Uterus (tissue), 2 donors: ENCODE results near the gene MARCKSL1.

Experiments used
- POLR2A ChIP-seq, 2 donors: fragments of 450-650 bp; IDR thresholded peaks; one replicate each; pipeline ENCODE4 v1.6.1; 2016; ENCODE audit warnings: antibody characterized with exemption in 2 of 2, mild to moderate bottlenecking in 1 of 2, moderate library complexity in 1 of 2
- TF ChIP-seq, protein P1 (sequence below), 4 experiments: fragments of 200-600 bp in 2 of 4; fragments of 450-650 bp in 2 of 4; sonication (generic) in 2 of 4; IDR thresholded peaks; one replicate each; pipeline ENCODE4 v1.5.1; 2016 to 2019; ENCODE audit warnings: antibody characterized with exemption in 4 of 4, mild to moderate bottlenecking in 2 of 4, moderate library complexity in 1 of 4

DNA sequence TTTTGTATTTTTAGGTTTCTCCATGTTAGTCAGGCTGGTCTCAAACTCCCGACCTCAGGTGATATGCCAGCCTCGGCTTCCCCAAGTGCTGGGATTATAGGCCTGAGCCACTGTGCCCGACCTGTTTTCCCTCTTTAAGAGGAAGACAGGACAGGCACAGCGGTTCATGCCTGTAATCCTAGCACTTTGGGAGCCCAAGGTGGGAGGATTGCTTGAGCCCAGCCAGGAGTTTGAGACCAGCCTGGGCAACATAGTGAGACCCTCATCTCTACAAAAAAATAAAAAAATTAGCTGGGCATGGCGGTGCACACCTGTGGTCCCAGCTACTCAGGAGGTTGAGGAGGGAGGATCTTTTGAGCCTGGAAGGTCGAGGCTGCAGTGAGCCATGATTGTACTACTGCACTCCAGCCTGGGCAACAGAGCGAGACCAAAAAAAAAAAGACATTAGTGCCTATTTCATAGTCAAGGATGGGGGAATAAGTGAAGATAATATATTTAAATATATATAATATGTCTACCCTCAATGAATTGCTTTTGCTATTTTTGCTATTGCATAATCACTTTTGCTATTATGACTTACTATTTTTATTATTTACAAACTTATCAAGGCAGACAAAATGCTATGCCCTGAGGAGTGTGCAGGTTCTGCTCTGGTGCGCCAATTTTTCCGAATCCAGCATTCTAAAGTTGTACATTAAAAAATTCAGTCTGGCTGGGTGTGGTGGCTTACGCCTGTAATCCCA lies 17.7 kb downstream of the MARCKSL1 start:
- TF ChIP-seq, protein P1, sequence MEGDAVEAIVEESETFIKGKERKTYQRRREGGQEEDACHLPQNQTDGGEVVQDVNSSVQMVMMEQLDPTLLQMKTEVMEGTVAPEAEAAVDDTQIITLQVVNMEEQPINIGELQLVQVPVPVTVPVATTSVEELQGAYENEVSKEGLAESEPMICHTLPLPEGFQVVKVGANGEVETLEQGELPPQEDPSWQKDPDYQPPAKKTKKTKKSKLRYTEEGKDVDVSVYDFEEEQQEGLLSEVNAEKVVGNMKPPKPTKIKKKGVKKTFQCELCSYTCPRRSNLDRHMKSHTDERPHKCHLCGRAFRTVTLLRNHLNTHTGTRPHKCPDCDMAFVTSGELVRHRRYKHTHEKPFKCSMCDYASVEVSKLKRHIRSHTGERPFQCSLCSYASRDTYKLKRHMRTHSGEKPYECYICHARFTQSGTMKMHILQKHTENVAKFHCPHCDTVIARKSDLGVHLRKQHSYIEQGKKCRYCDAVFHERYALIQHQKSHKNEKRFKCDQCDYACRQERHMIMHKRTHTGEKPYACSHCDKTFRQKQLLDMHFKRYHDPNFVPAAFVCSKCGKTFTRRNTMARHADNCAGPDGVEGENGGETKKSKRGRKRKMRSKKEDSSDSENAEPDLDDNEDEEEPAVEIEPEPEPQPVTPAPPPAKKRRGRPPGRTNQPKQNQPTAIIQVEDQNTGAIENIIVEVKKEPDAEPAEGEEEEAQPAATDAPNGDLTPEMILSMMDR (IDR thresholded peaks at IDR 0.05), result no peak
- no peak for TF ChIP-seq POLR2A (IDR thresholded peaks at IDR 0.05)
